A549 (cell line): ENCODE measurements around the gene ADGRL1. TPM values are rescaled to one million over a fixed set of nuclear protein-coding genes. Genes with fewer than 3 reads are reported as not detected.

Experiments used
- ATAC-seq, 2 experiments: fragments of 200-7000 bp in 1 of 2; fragments of >200 bp in 1 of 2; cut with Nextera tagmentation in 1 of 2; cut with Tn5 transposase in 1 of 2; 3 replicates each; pipeline versions ENCODE4 v1.8.0 to v1.9.1; 2018 to 2020; ENCODE audit warnings: mild to moderate bottlenecking in 1 of 2, moderate library complexity in 1 of 2
- CTCF ChIA-PET: fragments of 300-600 bp; sonication (Branson Sonifier 250); formaldehyde crosslinking; extraction: SDS; loops from one replicate; lab custom pipeline; 2021; ENCODE audit warnings: antibody characterized with exemption, inconsistent platforms; lab: Yijun Ruan, JAX
- POLR2A ChIA-PET: fragments of 350-600 bp; formaldehyde crosslinking; extraction: SDS; loops from one replicate; lab custom pipeline; 2021; ENCODE audit warnings: antibody characterized with exemption, inconsistent platforms; lab: Yijun Ruan, JAX
- DNase-seq, 2 experiments: peaks; one replicate each; pipeline versions ENCODE4 v3.0.0 to v3.0.0-alpha.2; 2011 to 2016; ENCODE audit warnings: low read depth in 1 of 2, low spot score in 1 of 2
- FAIRE-seq: peaks from 2 replicates; lab custom pipeline; 2011; peaks lifted over from hg19 to GRCh38; lab: Jason Lieb, UNC
- H3K27ac ChIP-seq, 2 experiments: fragments of >200 bp; sonication (Bioruptor Twin); formaldehyde crosslinking; 3 replicates each; pipeline ENCODE4 v1.5.1; 2016 to 2017
- H3K4me1 ChIP-seq: fragments of >200 bp; sonication (Bioruptor Twin); formaldehyde crosslinking; 3 replicates; pipeline ENCODE4 v1.6.1; 2016
- H3K4me2 ChIP-seq: fragments of >200 bp; sonication (Bioruptor Twin); formaldehyde crosslinking; 3 replicates; pipeline ENCODE4 v1.6.1; 2016
- H3K4me3 ChIP-seq: fragments of >200 bp; sonication (Bioruptor Twin); formaldehyde crosslinking; 3 replicates; pipeline ENCODE4 v1.5.1; 2016
- H3K9me3 ChIP-seq: fragments of >200 bp; sonication (Bioruptor Twin); formaldehyde crosslinking; 3 replicates; pipeline ENCODE4 v1.6.1; 2016
- CHD2 ChIP-seq: fragments of 150-350 bp; IDR thresholded peaks from 2 replicates; pipeline ENCODE4 v1.6.1; 2014; ENCODE audit warnings: low read length; ENCODE audit not compliant: partially characterized antibody
- CHD4 ChIP-seq: fragments of 200-600 bp; sonication (generic); IDR thresholded peaks from 2 replicates; pipeline ENCODE4 v1.6.1; 2016; ENCODE audit warnings: antibody characterized with exemption, mild to moderate bottlenecking, borderline replicate concordance
- EHF ChIP-seq: fragments of 250-450 bp; sonication (Bioruptor Pico); IDR thresholded peaks from 2 replicates; pipeline ENCODE4 v1.5.0; 2020; ENCODE audit warnings: mild to moderate bottlenecking
- FOSB ChIP-seq: fragments of 250-450 bp; sonication (Bioruptor Pico); IDR thresholded peaks from 2 replicates; pipeline ENCODE4 v1.5.0; 2020; ENCODE audit warnings: mild to moderate bottlenecking, moderate library complexity
- FOXS1 ChIP-seq: fragments of 250-450 bp; sonication (Bioruptor Pico); IDR thresholded peaks from 2 replicates; pipeline ENCODE4 v1.5.0; 2020; ENCODE audit warnings: mild to moderate bottlenecking, moderate library complexity
- HOXB13 ChIP-seq: fragments of 250-450 bp; sonication (Bioruptor Pico); IDR thresholded peaks from 2 replicates; pipeline ENCODE4 v1.5.0; 2020; ENCODE audit warnings: low read depth, mild to moderate bottlenecking, moderate library complexity
- JUNB ChIP-seq: fragments of >200 bp; sonication (Bioruptor Twin); formaldehyde crosslinking; IDR thresholded peaks from 2 replicates; pipeline ENCODE4 v1.6.1; 2016
- KDM1A ChIP-seq: fragments of 200-600 bp; sonication (generic); IDR thresholded peaks from 2 replicates; pipeline ENCODE4 v1.6.1; 2016; ENCODE audit warnings: low read depth, mild to moderate bottlenecking
- KDM5A ChIP-seq: fragments of 200-600 bp; sonication (generic); IDR thresholded peaks from 2 replicates; pipeline ENCODE4 v1.6.1; 2016; ENCODE audit warnings: antibody characterized with exemption, mild to moderate bottlenecking
- MAZ ChIP-seq: fragments of 150-350 bp; IDR thresholded peaks from 2 replicates; pipeline ENCODE4 v1.6.1; 2014; ENCODE audit warnings: antibody characterized with exemption, low read depth, low read length, borderline replicate concordance
- MYC ChIP-seq: IDR thresholded peaks from 2 replicates; pipeline ENCODE4 v1.6.1; 2012; ENCODE audit warnings: mild to moderate bottlenecking, inconsistent platforms, low read length, improper control_type of control experiment, borderline replicate concordance
- PHF8 ChIP-seq: fragments of 200-600 bp; sonication (generic); IDR thresholded peaks from 2 replicates; pipeline ENCODE4 v1.6.1; 2016; ENCODE audit warnings: low read depth, mild to moderate bottlenecking, antibody characterized with exemption, moderate library complexity, borderline replicate concordance
- POLR2A ChIP-seq: IDR thresholded peaks from 2 replicates; pipeline ENCODE4 v1.6.1; 2012; ENCODE audit warnings: mild to moderate bottlenecking, low read length
- POLR2AphosphoS2 ChIP-seq: conservative IDR thresholded peaks from 2 replicates; pipeline ENCODE4 v1.6.1; 2012; ENCODE audit warnings: low read length, improper control_type of control experiment, inconsistent platforms
- RAD21 ChIP-seq, 2 experiments: fragments of >200 bp in 1 of 2; sonication (Bioruptor Twin) in 1 of 2; formaldehyde crosslinking in 1 of 2; IDR thresholded peaks in 1 of 2; conservative IDR thresholded peaks in 1 of 2; 2 replicates in 1 of 2; 3 replicates in 1 of 2; pipeline ENCODE4 v1.6.1; 2012 to 2018; ENCODE audit warnings: inconsistent platforms in 1 of 2
- RFX5 ChIP-seq: fragments of 450-650 bp; IDR thresholded peaks from 2 replicates; pipeline ENCODE4 v1.7.1; 2014; ENCODE audit warnings: antibody characterized with exemption, mild to moderate bottlenecking, moderate library complexity
- RNF2 ChIP-seq: fragments of 200-600 bp; sonication (generic); IDR thresholded peaks from 2 replicates; pipeline ENCODE4 v1.6.1; 2016; ENCODE audit warnings: low read depth, mild to moderate bottlenecking, antibody characterized with exemption, moderate library complexity, borderline replicate concordance
- TFCP2L1 ChIP-seq: fragments of 250-450 bp; sonication (Bioruptor Pico); IDR thresholded peaks from 2 replicates; pipeline ENCODE4 v1.5.0; 2021; ENCODE audit warnings: mild to moderate bottlenecking
- WGBS: methylation state at CpG from one replicate; pipeline ENCODE4 v1.1.6; 2017; ENCODE audit errors: missing lambda C conversion rate; 5-methylcytosine and 5-hydroxymethylcytosine counted together
- polyA plus RNA-seq, 4 experiments: library from polyadenylated mRNA; depleted of rRNA in 3 of 4; stranded (reverse); fragments of >200 nt; fragmentation: RNase III in 1 of 4; extraction: RNeasy Plus Mini Kit Qiagen cat#74134 plus additional on column Dnase treatment in 1 of 4; gene quantifications; 2 replicates in 3 of 4; 3 replicates in 1 of 4; pipeline ENCODE4 v1.2.3, GENCODE V29; 2011 to 2017
- TF ChIP-seq, protein P1 (sequence below): IDR thresholded peaks from 2 replicates; pipeline ENCODE4 v1.6.1; 2012
- TF ChIP-seq, protein P2 (sequence below): fragments of >200 bp; sonication (Bioruptor Twin); formaldehyde crosslinking; IDR thresholded peaks from 2 replicates; pipeline ENCODE4 v1.6.1; 2016
- TF ChIP-seq, protein P3 (sequence below): IDR thresholded peaks from 2 replicates; pipeline ENCODE4 v1.6.1; 2012
- TF ChIP-seq, protein P4 (sequence below): IDR thresholded peaks from 2 replicates; pipeline ENCODE4 v1.6.1; 2012; ENCODE audit warnings: low read depth, borderline replicate concordance
- TF ChIP-seq, protein P5 (sequence below): fragments of 200-600 bp; sonication (generic); IDR thresholded peaks from 2 replicates; pipeline ENCODE4 v1.6.1; 2016; ENCODE audit warnings: antibody characterized with exemption, mild to moderate bottlenecking, moderate library complexity

The ADGRL1 gene
- polyA plus RNA-seq, 2 of the 4 experiments (the other 2 are of a cell fraction) = 3.9 to 6.0 TPM

DNA sequence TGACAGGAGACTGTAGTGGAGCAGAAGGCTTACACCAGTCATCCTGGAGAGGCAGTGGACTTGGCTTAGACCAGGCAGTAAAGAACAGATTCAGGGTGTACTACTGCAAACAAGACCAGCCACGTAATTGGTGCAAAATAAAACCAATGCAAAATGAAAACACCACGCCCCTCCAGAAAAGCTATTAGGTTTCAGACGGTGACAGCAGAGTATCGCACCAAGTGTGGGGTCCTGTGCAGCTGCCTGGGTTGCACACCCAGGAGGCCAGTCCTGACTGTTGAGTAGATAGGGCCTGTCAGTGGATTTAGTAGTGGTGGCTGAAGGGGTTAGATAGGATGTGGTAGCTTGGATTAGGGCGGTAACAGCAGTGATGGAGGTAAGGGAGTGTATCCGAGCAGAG lies 83.0 kb downstream of the ADGRL1 start (continued):
- no peak for TF ChIP-seq TFCP2L1

DNA sequence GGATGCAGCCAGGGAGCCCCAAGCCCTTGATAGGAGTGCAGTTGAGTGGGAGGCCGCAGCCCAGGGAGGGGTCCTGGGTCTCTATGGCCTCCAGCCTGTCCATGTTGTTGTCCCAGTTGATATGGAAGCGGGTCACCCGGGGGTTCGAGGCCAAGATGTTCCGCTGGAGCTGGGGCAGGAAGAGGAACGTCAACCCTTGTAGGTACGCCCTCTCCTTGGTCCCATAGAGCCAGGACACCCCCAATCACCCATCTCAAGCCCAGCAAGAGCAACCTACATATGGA lies 85.5 kb downstream of the ADGRL1 start:
- ChIA-PET POLR2A (no interaction called here), CTCF (interaction anchor here (0.6 to 2.3 kb wide), 2 partner anchors 16 to 228 kb away, joined by 3 to 10 read pairs; partner anchors contain the start of gene ASF1B)
- TF ChIP-seq RNF2 (no peak), TFCP2L1 (no peak), KDM5A (no peak), POLR2A (no peak), MAZ (no peak)
- TF ChIP-seq, protein P1, sequence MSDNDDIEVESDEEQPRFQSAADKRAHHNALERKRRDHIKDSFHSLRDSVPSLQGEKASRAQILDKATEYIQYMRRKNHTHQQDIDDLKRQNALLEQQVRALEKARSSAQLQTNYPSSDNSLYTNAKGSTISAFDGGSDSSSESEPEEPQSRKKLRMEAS = no peak
- TF ChIP-seq, protein P2, sequence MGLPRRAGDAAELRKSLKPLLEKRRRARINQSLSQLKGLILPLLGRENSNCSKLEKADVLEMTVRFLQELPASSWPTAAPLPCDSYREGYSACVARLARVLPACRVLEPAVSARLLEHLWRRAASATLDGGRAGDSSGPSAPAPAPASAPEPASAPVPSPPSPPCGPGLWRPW = no peak
- TF ChIP-seq, protein P3, sequence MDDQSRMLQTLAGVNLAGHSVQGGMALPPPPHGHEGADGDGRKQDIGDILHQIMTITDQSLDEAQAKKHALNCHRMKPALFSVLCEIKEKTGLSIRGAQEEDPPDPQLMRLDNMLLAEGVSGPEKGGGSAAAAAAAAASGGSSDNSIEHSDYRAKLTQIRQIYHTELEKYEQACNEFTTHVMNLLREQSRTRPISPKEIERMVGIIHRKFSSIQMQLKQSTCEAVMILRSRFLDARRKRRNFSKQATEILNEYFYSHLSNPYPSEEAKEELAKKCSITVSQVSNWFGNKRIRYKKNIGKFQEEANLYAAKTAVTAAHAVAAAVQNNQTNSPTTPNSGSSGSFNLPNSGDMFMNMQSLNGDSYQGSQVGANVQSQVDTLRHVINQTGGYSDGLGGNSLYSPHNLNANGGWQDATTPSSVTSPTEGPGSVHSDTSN = no peak
- no peak overlapping the region for H3K4me3 ChIP-seq
- 100% methylated on average over 7 of the region's 7 CpGs for WGBS
- no peak overlapping the region for H3K4me2 ChIP-seq
- DNase-seq (no peak), ATAC-seq (no peak), FAIRE-seq (no peak)
- H3K4me1 ChIP-seq = peaks cover 17% of the 10 kb centered on the region
- H3K27ac ChIP-seq = no peak overlapping the region
- H3K9me3 ChIP-seq = no peaks in the 10 kb centered on the region

DNA sequence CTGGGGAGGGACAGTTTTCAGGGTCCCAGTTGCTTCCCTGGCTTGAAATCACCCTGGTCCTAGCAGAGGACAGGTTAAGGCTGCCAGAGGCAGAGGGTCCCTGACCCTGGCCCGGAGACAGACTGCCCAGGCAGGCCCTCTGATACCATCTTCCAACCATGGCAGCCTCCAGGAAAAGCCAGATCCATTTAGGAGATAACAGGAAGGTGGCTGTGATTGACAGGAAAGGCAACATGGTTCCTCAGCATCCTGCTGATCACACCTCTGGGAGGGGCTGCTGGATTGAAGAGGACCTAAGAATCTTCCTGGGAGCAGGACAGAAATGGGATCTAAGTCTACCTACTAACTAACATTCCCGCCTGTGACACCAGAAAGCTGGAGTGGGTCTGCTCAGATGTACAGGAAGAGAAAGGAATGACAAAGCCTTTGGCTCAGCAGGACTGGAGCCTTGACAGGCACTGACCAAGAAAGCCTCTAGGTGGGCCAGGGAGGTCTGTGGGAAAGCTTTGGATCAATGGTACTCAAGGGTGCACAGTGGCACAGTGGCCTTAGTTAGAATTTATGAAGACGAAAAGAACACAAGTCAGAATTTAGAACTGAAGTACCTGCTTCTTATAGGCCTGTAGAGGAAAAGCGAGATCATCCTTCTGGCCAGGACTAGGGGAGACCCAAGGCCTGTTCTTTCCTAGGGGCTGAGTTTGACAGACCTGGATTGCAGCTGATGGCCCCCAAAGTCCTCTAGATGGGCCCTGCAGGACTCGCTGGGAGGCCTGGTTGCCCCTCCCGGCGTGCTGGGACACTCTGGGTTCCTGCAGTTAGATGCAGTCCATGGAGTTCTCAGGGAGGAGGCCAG lies 86.1 kb downstream of the ADGRL1 start:
- ChIA-PET POLR2A (no interaction called here), CTCF (interaction anchor here (2.3 kb wide), 1 partner anchor 17 kb away, joined by 10 read pairs; the partner anchor contains the start of gene ASF1B)
- TF ChIP-seq POLR2A (no peak), RAD21 (conservative IDR thresholded peaks at IDR 0.05 in 1 of 2, IDR thresholded peaks at IDR 0.05 in 1 of 2) (no peak), FOXS1 (no peak), POLR2AphosphoS2 (no peak), PHF8 (no peak), FOSB (no peak), MYC (no peak), RNF2 (no peak), RFX5 (no peak), CHD4 (no peak), KDM1A (no peak), EHF (CRISPR knock-in tag) (no peak), JUNB (no peak), HOXB13 (CRISPR knock-in tag) (no peak), CHD2 (no peak)
- TF ChIP-seq, protein P3 = no peak
- TF ChIP-seq, protein P4, sequence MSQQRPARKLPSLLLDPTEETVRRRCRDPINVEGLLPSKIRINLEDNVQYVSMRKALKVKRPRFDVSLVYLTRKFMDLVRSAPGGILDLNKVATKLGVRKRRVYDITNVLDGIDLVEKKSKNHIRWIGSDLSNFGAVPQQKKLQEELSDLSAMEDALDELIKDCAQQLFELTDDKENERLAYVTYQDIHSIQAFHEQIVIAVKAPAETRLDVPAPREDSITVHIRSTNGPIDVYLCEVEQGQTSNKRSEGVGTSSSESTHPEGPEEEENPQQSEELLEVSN = no peak
- TF ChIP-seq, protein P5, sequence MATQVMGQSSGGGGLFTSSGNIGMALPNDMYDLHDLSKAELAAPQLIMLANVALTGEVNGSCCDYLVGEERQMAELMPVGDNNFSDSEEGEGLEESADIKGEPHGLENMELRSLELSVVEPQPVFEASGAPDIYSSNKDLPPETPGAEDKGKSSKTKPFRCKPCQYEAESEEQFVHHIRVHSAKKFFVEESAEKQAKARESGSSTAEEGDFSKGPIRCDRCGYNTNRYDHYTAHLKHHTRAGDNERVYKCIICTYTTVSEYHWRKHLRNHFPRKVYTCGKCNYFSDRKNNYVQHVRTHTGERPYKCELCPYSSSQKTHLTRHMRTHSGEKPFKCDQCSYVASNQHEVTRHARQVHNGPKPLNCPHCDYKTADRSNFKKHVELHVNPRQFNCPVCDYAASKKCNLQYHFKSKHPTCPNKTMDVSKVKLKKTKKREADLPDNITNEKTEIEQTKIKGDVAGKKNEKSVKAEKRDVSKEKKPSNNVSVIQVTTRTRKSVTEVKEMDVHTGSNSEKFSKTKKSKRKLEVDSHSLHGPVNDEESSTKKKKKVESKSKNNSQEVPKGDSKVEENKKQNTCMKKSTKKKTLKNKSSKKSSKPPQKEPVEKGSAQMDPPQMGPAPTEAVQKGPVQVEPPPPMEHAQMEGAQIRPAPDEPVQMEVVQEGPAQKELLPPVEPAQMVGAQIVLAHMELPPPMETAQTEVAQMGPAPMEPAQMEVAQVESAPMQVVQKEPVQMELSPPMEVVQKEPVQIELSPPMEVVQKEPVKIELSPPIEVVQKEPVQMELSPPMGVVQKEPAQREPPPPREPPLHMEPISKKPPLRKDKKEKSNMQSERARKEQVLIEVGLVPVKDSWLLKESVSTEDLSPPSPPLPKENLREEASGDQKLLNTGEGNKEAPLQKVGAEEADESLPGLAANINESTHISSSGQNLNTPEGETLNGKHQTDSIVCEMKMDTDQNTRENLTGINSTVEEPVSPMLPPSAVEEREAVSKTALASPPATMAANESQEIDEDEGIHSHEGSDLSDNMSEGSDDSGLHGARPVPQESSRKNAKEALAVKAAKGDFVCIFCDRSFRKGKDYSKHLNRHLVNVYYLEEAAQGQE = no peak
- TF ChIP-seq, protein P2 = no peak
- H3K27ac ChIP-seq = 0 out of 6 replicates have a peak overlapping the region, but pooled peaks of 1 of the 2 experiments have one; percentile 96
- H3K4me2 ChIP-seq = no peak overlapping the region
- ATAC-seq = no peak
- 90% methylated on average over 7 of the region's 7 CpGs for WGBS
- H3K4me3 ChIP-seq = no peak overlapping the region
- no peaks in the 10 kb centered on the region for H3K9me3 ChIP-seq
- no peak for DNase-seq
- FAIRE-seq = no peak
- H3K4me1 ChIP-seq = peaks cover 17% of the 10 kb centered on the region
